Thyroid gland (tissue), 4 donors: ENCODE measurements around the gene CNPPD1.

Experiments used
- CTCF ChIP-seq, 6 experiments: fragments of 200-600 bp in 3 of 6; fragments of 450-650 bp in 3 of 6; sonication (generic) in 3 of 6; IDR thresholded peaks; one replicate each; pipeline ENCODE4 v1.5.1; 2016 to 2019; ENCODE audit warnings: antibody characterized with exemption in 6 of 6, mild to moderate bottlenecking in 2 of 6, inconsistent platforms in 1 of 6, moderate library complexity in 1 of 6
- POLR2A ChIP-seq, 2 donors: fragments of 450-650 bp; IDR thresholded peaks; one replicate each; pipeline ENCODE4 v1.6.1; 2017; ENCODE audit warnings: antibody characterized with exemption in 2 of 2, mild to moderate bottlenecking in 2 of 2, moderate library complexity in 1 of 2

- TF ChIP-seq CTCF (IDR thresholded peaks at IDR 0.05): no peak
- no peak for TF ChIP-seq POLR2A (IDR thresholded peaks at IDR 0.05)
These were observed 54.3 kb downstream of the CNPPD1 start for GRCh38 chr2:219122202-219122980.
